Stimulated activated CD8-positive, alpha-beta memory T cell treated with anti-CD3 and anti-CD28 coated beads, Interleukin-15, amount 100 ng/mL, for 24 hours (primary cell): ENCODE results near the gene PRPF38B.
"Not testable (repeated sequence)": the region's sequence is repeated elsewhere in the genome, so short reads cannot be mapped to it uniquely, and the experiment has no call there.

ENCODE experiments used
- DNase-seq: peaks from one replicate; pipeline ENCODE4 v3.0.0-alpha.2; 2020; ENCODE audit warnings: low read depth

PRPF38B gene, protein sequence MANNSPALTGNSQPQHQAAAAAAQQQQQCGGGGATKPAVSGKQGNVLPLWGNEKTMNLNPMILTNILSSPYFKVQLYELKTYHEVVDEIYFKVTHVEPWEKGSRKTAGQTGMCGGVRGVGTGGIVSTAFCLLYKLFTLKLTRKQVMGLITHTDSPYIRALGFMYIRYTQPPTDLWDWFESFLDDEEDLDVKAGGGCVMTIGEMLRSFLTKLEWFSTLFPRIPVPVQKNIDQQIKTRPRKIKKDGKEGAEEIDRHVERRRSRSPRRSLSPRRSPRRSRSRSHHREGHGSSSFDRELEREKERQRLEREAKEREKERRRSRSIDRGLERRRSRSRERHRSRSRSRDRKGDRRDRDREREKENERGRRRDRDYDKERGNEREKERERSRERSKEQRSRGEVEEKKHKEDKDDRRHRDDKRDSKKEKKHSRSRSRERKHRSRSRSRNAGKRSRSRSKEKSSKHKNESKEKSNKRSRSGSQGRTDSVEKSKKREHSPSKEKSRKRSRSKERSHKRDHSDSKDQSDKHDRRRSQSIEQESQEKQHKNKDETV

DNA sequence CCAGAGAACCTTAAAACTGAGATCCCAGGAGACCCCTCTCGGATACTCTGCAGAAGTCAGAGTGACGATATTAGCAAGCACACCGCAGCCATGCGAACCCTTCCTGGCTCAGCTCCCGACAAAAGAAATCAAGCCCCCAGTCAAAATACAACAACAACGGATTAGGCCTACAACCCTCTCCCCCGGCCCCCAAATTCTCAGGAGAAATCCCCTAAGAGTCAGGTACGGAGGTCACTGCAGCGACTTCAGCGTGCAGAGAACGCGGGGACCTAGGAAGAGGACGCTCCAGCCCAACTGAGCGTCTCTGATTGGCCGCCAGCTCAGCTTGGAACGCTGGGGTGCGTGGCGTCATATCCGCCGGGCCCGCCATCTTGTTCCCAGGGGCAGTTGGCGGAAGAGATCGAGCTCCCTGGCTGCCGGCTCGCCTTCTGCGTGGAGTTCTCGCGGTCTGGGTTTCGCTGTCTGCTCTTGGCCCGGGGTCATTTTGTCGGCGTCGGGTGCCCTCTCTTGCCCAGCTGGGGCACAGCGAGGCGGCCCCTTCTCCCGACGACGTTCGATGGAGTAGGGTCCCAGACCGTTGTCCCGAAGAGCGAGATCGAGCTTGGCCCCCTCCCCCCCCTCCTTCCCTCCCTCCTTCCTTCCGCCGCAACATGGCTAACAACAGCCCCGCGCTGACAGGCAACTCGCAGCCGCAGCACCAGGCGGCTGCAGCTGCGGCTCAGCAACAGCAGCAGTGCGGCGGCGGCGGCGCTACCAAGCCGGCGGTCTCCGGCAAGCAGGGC lies at the start of gene PRPF38B:
Gene PRPF38B, plus strand, starts transcription at position 369 of the 782 bp plus-strand sequence. Its CDS starts 282 bp downstream, at position 651.
- DNase-seq = peak; percentile 81

DNA sequence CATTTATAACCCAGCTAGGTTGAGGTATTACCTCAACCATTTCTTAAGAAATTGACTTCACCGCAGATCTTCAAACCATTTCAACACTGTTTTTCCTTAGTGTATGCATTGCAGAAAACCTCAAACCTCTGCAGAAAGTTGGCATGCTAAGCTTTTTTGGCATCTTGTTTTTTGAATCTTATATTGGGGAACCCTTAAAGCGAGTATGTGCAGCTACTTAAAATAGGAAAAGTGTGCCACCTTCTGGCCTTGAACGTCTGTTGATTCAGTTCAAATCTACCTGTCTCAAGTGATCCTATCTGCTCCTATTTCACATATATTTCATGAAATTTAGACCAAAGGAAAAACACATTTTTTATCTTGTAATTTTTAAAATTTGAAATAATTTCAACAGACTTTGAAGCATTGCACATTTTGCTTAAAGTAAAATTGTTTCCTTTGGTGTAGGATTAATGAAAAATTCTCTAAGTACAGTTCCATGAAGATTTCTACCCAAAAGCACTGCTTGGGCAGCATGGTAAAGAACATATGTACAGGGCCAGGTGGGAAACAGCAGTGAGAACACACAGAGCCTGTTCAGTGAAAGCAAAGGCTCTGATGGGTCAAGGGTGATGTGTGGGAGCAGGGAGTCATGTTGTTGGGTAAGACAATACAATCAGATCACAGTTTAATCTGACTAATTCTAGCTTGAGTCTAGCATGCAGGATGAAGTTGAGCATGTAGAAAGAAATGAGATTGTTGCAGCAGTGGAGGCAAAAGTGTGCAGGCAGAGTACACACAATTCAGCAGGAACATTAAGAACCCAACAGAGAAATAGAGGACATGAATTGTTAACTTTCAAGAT lies 48.4 kb upstream of the PRPF38B start:
- no peak for DNase-seq

DNA sequence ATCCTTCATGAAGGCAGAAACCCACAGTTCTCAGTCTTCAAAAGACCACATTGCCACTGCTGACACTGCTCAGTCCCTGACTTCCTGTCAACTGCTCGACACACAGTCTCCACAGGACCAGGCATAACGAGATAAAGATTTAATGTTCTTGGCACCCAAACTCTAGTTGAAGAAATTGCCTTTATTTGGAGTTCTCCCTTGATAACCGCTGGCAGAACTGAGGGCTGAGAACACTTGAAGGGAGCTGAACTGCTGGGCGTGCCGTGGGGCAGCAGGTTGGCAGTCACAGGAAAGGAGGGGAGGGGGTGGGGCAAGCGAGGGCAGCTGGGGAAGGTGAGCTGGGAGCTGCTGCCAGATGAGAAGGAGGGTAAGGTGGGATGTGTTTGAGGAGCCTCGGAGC lies 47.1 kb upstream of the PRPF38B start:
- no peak for DNase-seq

DNA sequence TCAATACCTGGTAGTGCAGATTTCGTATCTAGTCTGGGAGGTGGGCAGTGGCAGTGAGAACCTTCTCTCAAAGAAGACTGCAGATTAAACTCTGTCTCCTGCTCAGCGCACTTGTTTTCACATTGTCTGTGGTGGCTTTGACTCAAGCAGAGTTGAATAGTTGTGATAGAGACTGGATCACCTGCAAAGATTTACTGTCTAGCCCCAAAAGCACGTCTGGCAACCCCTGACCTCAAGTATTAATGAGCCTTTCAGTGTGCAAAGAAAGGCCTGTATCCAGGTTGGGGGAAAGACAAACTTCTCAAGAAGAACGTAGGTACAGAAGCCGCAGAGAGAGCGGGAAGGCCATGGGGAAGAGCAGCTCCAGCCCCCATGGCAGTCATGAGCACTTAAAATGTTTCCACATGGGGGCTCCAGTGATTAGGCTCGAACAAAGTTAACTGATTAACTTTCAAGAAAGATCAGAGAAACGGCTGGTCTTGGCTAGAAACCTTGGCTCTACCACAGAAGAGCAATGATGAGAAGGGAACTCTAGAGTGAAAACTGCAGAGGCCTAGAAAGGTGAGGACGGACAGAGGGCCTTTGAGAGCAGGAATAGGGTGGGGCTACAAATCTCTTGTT lies 46.4 kb upstream of the PRPF38B start:
- DNase-seq = no peak

DNA sequence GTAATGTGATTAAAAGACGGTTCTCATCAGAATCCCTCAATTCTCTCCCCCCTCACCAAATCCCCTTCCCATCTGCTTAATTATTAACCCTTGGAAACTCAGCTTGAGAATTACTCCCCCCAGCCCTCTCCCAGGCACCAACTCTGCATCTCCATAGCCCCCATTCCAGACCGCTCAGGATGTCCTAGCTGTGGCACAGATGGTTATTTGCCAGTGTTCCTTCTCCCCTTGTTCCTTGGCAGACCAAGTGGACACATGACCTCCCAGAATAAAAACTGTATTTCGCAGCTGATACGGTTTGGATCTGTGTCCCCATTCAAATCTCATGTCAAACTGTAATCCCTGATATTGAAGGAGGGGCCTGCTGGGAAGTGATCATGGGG lies 45.9 kb upstream of the PRPF38B start:
- no peak for DNase-seq

DNA sequence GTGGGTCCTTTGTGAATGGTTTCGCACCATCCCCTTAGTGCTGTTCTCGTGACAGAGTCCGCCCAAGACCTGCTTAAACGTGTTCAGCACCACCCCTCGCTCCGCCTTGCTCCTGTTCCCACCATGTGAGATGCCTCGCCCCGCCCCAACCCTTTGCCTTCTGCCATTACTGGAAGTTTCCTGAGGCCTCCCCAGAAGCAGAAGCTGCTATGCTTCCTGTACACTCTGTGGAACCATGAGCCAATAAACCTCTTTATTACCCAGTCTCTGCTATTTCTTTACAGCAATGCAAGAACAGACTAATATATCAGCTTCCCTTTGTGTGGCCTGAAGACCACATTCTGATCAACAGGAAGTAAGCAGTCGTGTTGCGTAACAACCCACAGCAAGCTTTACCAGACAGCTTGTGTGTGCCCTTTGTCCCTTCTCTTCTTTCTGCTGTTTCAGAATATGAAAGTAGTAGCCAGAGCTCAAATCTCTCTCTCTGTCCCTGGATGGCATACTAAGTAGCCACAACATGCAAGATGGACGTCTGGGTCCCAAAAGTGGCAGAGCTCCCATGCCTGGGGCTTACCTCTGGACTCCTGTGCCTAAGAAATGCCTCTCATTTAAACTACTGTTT lies 45.4 kb upstream of the PRPF38B start:
- no peak for DNase-seq

DNA sequence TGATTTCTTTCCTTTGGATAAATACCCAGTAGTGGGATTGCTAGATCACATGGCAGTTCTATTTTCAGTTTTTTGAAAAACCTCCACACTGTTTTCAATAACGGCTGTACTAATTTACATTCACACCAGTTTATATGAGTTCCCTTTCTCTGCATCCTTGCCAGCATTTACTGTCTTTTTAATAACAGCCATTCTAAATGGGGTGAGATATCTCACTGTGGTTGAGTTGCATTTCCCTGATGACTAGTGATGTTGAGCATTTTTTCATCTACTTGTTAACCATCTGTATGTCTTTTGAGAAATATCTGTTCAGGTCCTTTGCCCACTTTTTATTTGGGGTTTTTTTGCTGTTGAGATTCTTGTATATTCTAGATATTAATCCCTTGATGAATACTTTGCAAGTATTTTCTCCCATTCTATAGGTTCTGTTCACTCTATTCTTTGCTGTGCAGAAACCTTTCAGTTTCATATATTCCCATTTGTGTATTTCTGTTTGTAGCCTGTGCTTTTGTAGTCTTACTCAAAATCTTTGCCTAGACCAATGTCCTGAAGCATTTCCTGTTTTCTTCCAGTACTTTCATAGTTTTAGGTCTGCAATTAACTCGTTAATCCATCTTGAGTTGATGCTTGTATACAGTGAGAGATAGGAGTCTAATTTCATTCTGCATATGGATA lies 38.5 kb upstream of the PRPF38B start:
- DNase-seq = no peak

DNA sequence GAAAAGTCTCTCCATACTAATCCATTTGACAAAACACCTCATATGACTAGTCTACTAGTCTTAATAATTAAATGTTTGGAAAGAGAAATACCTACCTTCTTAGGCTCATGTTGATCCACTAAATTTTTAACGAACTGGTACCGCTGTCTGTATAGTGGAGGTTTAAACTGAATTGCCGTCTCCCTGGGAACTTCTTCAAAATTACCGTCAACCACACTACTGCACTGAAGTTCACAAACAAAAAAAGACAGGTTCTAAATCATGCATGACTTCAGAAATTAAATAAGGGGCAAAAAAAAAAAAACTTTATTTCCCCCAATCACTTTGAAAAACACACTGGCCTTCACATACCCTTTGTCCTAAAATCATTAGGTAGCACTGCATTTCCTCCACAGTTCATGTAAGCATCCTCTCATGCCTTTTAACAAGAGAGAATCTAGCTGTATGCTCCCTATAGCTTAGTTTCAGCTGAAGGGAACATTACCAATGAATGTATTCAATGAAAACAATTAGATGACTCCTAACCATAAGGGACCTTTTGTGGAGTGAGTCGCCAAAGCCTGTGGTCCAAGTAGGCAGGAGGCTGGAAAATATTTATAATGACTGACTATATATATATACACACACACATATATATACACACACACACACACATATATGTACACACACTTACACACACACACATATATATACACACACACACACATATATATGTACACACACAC lies 34.6 kb upstream of the PRPF38B start:
- DNase-seq = no peak

DNA sequence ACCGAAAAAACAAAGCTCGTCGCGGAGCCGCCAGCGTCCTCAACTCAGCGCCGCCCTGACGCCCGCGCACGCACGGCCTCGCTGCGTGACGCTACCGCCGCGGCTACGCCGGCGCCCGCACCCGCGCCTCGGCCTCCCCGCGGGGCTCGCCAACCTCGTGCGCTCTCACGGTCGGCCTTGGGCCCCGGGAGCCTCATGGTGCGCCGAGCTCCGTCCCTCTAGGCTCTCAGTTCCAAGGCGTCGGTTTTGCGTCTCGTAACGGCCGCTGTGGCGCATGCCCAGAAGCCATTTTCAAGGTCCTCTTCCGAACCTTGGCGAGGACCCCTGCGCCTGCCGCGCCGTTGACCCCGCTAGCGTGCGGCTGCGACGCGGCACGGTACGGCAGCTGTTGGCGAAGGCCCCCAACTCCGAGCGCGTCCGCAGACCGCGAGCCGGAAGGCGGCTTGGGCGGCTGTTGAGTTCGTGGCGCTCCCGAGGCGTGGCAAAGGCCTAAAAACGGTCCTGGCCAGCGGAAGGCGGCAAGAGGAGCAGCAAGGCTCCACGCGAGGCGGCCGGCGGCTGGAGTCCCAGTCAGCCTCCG lies 31.0 kb upstream of the PRPF38B start, which contains the start of gene HENMT1:
Gene HENMT1, minus strand, starts transcription at position 64 of the 580 bp plus-strand sequence. CDS start 1,209 bp downstream, outside the sequence.
- DNase-seq = peak; percentile 48

DNA sequence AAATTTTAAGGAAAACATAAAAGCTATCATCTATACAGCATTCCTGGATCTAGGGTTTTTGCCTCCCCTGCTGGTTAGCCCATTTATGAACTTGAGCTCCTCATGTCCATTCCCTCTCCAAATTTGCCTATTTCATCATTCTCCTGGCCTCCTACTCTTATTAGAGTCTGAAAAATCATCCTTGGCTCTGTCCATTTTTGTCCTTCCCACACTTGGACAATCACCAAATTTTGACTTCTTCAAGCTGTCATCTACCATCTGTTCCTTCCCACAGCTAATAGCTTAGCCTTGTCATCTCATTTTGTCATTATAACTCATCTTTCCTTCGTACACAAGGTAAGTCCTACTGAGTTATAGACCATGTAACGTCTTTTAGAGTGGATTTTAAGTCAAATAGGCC lies 29.0 kb upstream of the PRPF38B start:
- DNase-seq = no peak

DNA sequence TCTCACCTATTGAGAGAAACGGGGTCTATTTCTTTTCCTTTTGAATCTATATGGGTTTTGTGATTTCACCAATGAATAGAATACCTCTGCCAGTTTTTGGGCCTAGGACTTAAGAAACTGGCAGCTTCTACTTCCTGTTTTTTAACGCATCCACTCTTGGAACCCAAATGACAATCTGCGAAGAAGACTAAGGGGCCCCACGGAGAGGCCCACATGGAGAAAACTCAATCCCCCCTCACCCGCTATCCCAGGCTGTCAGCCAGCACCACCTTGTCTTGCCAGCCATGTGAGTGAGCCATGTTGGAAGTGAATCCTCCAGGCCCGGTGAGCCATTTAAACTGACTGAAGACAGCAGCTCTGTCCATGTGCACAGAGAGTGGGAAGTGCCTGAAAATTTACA lies 27.6 kb upstream of the PRPF38B start:
- DNase-seq = no peak

DNA sequence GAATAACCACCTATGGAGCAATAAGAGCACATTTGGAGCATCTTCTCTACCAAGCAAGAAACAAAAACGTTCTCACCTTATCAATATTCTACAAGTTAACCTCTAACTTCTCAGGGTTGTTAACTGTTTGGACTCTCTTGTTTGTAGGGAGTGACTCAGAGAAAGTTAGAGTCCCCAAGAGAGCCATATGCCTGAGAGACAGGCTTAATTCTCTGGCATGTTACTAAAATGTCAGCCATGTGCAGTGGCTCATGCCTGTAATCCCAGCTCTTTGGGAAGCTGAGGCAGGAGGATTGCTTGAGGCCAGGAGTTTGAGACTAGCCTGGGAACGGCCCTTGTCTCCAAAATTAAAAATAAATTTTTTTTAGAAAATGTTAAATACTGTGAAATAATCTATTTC lies 27.0 kb upstream of the PRPF38B start:
- DNase-seq = no peak

DNA sequence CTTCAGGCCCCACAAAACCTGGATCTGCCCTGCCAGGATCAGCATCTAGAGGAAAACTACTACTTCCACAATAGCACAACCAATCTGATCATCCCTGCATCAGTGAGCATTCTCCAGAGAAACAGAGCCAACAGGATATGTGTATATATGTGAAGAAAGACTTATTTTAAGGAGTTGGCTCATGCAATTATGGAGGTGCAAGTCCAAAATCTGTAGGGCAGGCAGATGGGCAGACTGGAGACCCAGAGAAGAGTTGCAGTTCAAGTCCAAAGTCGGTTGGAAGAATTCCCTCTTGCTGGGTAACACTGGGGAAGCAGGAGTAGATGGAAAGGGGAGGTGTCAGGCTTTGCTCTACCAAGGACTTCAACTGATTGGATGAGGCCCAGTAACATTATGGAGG lies 26.3 kb upstream of the PRPF38B start:
- no peak for DNase-seq

DNA sequence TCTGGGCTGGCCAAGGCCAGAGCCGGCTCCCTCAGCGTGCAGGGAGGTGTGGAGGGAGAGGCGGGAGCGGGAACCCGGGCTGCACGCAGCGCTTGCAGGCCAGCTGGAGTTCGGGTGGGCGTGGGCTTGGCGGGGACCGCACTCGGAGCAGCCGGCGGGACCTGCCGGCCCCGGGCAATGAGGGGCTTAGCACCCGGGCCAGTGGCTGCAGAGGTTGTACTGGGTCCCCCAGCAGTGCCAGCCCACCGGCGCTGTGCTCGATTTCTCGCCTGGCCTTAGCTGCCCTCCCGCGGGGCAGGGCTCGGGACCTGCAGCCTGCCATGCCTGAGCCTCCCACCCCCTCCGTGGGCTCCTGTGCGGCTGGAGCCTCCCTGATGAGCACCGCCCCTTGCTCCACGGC lies 24.7 kb upstream of the PRPF38B start:
- not testable (repeated sequence) for DNase-seq

DNA sequence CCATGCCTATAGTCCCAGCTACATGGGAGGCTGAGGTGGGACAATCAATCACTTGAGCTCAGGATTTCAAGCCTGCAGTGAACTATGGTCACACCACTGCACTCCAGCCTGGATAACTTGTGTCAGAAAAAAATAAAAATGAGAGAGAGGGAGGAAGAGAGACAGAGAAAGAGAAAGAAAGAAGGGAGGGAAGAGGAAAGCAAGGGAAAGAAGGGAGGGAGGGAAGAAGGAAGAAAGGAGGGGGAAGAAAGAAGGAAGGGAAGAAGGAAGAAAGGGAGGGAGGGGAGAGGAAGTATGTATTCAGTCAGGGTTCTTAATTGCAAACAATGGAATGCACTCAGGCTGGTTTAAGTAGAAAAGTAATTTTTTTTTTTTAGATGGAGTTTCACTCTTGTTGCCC lies 23.3 kb upstream of the PRPF38B start:
- DNase-seq = no peak

DNA sequence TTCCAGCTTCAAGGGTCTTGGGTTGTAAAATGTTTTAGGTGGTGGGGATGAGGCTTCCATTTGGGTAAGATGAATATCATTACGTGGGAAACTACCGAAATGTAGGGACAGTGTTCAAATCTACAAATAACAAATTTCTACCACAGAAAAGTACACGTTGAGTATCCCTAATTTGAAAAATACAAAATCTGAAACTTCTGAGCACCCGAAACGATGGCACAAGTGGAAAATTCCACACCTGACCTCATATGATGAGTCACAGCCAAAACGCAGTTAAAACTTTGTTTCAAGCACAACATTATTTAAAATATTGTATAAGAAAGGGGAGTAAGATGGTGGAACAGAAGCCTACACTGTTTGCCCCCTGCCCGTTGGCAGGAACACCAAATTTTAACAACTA lies 22.4 kb upstream of the PRPF38B start:
- DNase-seq = no peak

DNA sequence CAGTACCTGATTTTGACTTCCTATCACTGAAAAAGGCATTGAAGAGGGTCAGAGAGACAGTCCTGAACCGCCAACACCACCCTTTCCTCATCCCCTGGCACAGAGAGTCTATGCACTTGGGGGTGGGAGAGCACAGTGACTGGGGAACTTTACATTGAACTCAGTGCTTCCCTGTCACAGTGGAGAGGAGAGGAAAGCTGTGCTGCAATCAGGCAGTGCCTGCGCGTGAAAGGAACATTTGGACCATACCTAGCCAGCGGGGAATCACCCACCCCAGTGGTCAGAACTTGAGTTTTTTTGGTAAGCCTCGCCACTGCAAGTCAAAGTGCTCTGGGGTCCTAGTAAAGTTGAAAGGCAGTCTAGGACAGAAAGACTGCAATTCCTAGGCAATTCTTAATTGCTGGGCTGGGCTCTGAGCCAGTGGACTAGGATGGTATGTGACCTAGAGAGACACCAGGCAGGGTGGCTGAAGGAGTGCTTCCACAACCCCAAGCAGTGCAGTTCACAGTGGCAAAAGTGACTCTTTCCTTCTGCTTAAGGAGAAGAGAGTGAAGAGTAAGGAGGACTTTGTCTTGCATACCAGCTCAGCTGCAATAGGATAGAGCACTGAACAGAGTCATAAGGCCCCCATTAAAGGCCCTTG lies 21.9 kb upstream of the PRPF38B start:
- DNase-seq = no peak

DNA sequence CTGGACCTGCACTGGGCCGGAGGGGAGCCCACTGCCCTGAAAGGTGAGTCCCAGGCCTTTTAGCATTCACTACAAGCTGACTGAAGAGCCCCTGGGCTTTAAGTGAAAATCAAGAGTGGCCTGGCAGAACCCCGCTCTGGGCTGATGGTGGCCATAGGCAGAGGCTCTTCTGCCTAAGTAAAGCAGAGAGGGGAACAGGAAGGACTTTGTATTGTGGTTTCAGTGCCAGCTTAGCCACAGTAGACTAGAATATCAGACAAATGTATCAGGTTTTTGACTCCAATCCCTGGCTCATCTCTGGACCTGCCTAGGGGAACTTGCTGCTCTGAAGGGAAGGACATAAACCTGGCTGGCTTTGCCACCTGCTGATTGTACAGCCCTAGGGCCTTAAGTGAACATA lies 21.0 kb upstream of the PRPF38B start:
- no peak for DNase-seq

DNA sequence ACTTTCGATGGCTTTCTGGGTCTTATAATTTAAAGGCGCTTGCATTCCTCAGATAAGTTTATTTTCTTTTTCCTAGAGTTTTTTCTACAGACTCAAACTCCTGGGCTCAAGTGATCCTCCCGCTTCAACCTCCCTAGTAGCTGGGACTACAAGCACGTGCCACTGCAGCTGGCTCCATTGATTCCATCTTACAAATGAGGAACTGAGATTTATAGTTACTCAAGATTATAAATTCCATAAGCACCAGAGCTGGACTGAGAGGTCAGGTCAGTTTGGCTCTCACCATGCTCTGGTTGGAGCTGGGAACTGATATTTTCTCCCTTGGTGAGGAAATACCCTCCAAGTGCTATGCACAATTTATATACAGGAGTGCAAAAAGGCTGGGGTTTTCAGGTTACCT lies 13.4 kb upstream of the PRPF38B start:
- no peak for DNase-seq
